Measurements from ENCODE around the gene DHRS3.
"Not testable (repeated sequence)": the region's sequence is repeated elsewhere in the genome, so short reads cannot be mapped to it uniquely, and the experiment has no call there.

Gene DHRS3

GRCh38 chr1:12573015-12573825 lies 44.8 kb downstream of the DHRS3 start:
- no peak for DNase-seq

GRCh38 chr1:12572522-12572921 lies 45.5 kb downstream of the DHRS3 start:
- no peak for DNase-seq

DNA sequence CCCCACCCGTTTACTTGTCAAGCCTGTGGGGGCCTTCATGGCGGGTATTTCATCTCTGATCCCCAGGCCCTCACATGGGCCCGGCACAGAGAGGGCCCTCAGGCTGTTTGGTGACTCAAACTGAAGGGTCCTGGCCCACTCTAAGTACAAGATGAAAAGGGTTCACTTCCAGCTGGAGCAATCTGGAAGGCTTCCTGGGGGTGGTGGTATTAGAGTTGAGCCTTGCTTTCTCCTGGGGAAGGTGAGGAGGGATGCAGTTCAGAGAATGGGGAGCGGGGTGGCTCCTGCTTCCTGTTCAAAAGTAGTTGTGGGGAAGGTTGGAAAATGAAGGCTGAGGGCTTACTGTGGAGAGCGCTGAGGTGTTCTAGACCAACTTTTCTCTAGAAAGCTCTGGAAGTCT lies 47.7 kb downstream of the DHRS3 start:
- no peak for DNase-seq

DNA sequence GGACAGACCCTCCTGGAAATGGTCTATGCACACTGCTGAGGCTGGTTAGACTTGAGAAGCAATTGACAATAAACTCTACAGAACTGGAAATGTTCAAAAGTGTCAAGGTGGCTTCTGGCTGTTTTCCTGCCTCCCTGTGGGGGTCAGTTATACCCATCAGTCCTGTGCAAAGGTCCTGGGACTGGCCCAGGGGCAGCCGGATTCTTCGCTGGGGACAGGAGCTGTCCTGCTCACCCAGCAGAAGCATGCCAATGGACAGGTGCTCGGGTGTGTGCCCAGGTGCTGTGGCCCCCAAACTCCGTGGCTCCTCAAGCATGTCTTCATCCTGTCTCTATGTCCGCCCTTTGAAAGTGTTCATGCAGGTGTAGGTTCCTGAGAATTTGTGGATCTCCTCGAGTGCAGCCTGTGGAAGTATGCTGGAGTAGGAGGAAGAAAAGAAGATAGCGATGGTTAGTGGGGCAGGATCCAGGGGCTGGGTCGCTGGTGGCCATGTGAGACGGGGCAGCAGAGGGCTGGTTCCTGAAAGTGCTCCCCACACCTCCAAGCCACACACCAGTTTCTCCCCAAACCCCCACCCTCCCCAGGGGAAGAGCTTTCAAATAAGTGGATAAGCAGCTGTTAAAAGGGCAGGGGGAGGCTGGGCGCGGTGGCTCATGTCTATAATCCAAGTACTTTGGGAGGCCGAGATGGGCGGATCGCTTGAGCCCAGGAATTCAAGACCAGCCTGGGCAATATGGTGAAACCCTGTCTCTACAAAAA lies 49.8 kb downstream of the DHRS3 start:
- no peak for DNase-seq

- DNase-seq = no peak
Measured at GRCh38 chr1:12567288-12567819, 50.7 kb downstream of the DHRS3 start.

- no peak for DNase-seq
Measured at GRCh38 chr1:12566484-12567287, 51.3 kb downstream of the DHRS3 start.

DNA sequence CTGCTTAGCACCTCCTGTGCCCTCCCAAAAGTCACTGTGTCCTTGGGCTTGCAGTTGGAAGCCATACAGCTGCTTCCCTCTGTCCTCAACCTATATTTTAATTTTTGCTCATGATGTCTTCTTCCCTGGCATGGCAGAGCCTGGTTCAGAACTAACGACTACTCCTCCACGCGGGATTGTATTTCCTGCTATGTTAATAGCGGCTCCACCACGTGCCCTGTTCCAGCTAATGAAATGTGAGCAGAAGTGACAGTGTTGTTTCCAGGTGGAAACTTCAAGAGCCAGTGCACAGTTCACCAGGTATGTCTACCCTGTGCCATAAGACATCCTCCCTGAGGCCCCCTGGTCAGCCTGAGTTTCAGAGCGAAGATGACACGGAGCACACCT lies 52.1 kb downstream of the DHRS3 start:
- DNase-seq = no peak

GRCh38 chr1:12565094-12565965 lies 52.7 kb downstream of the DHRS3 start:
- no peak for DNase-seq

DNA sequence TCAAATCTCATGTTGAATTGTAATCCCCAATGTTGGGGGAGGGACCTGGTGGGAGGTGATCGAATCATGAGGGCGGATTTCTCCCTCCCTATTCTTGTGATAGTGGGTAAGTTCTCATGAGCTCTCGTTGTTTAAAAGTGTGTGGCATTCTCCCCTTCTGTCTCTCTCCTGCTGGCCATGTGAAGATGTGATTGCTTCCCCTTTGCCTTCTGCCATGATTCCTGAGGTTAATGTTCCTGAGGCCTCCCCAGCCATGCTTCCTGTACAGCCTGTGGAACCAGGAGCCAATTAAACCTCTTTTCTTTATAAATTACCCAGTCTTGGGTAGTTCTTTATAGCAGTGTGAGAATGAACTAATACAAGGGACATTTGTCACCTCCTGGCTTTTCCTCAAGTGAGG lies 53.8 kb downstream of the DHRS3 start:
- not testable (repeated sequence) for DNase-seq

GRCh38 chr1:12562955-12563576 lies 54.9 kb downstream of the DHRS3 start:
- no peak for DNase-seq

- DNase-seq = no peak
Measured at GRCh38 chr1:12561121-12561520, 56.9 kb downstream of the DHRS3 start.

GRCh38 chr1:12556957-12557935 lies 60.8 kb downstream of the DHRS3 start:
- DNase-seq = no peak

GRCh38 chr1:12556368-12556930 lies 61.6 kb downstream of the DHRS3 start:
- DNase-seq = no peak

GRCh38 chr1:12555411-12556367 lies 62.3 kb downstream of the DHRS3 start:
- no peak for DNase-seq

DNA sequence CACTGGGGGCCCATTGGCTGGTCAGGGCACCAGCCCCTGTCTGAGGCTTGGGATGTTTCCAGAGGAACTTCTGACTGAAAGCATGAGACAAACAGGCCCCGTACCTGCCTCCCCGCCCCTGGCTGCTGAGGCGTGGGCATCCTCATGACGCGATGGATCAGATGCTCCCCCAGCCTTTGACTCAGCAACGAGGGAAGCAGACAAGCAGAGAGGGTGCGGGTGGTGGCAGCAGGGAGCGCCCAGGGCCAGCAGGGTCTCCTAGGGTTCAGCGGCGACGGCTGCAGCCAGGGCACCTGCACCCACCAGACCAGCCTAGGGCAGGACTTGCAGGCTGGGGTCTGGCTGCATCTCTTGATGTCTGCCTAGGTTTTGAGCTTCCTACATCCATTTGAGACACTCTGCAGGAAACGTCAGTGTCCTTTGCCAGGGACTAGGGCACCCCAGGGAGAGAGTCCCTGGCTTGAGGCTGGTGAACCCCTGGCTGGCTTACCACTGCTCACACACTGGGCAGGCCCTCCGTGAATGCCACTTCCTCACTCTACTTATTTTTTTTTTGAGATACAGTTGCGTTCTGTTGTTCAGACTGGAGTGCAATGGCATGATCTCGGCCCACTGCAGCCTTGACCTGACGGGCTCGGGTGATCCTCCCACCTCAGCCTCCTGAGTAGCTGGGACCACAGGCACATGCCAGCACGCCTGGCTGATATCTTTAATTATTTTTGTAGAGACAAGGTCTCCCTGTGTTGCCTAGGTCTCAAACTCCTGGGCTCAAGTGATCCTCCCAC lies 63.3 kb downstream of the DHRS3 start:
- DNase-seq = no peak

GRCh38 chr1:12553963-12554362 lies 64.0 kb downstream of the DHRS3 start:
- no peak for DNase-seq

- no peak for DNase-seq
Measured at GRCh38 chr1:12552951-12553921, 64.8 kb downstream of the DHRS3 start.
